SU-DHL-6 (cell line): ENCODE measurements around the gene DUS2.

Experiments used
- CTCF ChIP-seq: fragments of 200-600 bp; sonication (generic); IDR thresholded peaks from one replicate; pipeline ENCODE4 v1.5.1; 2017; ENCODE audit warnings: antibody characterized with exemption, mild to moderate bottlenecking, low read length, moderate library complexity; ENCODE audit not compliant: insufficient read depth, poor library complexity, severe bottlenecking
- EZH2phosphoT487 ChIP-seq: fragments of 200-600 bp; sonication (generic), shearing (Covaris generic); conservative IDR thresholded peaks from 2 replicates; pipeline ENCODE4 v1.6.1; 2018; ENCODE audit warnings: mild to moderate bottlenecking, antibody characterized with exemption, low read length, moderate library complexity, mixed read lengths

GRCh38 chr16:68041783-68042182 lies 18.7 kb downstream of the DUS2 start:
- TF ChIP-seq CTCF = no peak
- TF ChIP-seq EZH2phosphoT487 = no peak
